ES-I3 (cell line): ENCODE measurements around the gene CYP19A1.

ENCODE experiments used
- H3K36me3 ChIP-seq: 2 replicates; pipeline ENCODE4 v1.6.1; 2013; ENCODE audit warnings: mild to moderate bottlenecking, low read length, control low read depth, moderate library complexity; ENCODE audit not compliant: insufficient read depth
- H3K4me1 ChIP-seq: 2 replicates; pipeline ENCODE4 v1.6.1; 2013; ENCODE audit warnings: mild to moderate bottlenecking, control low read depth, low read length; ENCODE audit not compliant: insufficient read depth
- H3K9ac ChIP-seq: 2 replicates; pipeline ENCODE4 v1.6.1; 2013; ENCODE audit warnings: low read depth, mild to moderate bottlenecking, low read length, moderate library complexity
- H3K9me3 ChIP-seq: 2 replicates; pipeline ENCODE4 v1.6.1; 2013; ENCODE audit warnings: mild to moderate bottlenecking, low read length, moderate library complexity; ENCODE audit not compliant: control insufficient read depth, insufficient read depth

Gene CYP19A1

DNA sequence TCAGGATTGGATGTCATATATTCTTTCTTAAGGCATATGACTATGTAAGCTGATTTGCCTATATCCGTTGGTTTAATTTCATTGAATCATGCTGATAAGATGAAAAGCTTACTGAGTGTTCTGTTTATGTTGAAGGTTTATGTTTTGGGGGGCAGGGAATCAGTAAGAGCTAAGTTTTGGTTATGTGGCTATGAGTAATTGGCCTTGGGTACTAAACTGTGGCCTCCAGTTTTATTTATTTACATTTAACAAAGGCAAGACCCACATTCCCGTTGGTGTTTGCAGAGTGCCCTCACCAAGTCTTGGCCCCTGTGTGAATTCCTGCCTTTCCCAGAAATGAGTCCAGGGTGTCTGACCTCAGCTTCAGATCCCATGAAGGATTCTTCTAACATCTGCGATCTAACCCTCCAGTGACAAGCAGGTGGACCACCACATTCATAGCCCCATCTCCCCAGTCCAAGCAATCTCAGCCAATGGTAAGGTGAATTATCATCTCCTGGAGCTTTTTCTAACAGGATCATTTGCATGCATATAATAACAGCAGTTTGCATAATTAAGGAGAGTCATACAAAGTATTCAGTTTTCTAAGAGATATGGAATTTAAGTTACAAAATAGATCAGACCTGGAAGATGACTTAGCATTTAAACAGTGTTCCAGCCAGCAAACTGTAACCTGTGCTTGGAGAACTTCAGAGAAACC, 30.5 kb upstream of the CYP19A1 start:
- Histone ChIP-seq H3K9ac (no peak overlapping the region), H3K4me1 (no peaks in the 10 kb centered on the region; the same call in 1 of the 2 replicates), H3K9me3 (no peaks in the 10 kb centered on the region), H3K36me3 (no peaks in the 10 kb centered on the region)

DNA sequence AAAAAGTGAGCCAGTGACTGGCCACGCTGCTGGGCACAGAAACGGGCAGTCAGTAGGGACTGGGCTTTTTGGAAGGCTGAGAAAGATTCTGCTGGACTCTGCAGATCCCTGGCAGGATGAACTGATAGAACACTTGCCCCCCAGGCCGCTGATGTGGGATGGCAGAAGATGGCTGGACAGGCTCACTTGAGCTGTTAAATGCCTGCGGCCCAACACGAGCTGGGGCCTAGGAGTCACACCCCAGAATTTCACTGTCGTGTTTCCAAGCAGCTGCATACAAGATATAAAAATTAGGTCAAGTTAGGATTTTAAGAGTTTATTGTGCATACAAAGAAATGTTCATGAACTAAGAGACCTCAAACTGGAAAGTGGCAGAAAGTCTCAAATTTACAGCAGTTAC, 29.9 kb upstream of the CYP19A1 start:
- Histone ChIP-seq H3K36me3 (no peaks in the 10 kb centered on the region), H3K9ac (no peak overlapping the region), H3K4me1 (no peaks in the 10 kb centered on the region; the same call in 1 of the 2 replicates), H3K9me3 (no peaks in the 10 kb centered on the region)

DNA sequence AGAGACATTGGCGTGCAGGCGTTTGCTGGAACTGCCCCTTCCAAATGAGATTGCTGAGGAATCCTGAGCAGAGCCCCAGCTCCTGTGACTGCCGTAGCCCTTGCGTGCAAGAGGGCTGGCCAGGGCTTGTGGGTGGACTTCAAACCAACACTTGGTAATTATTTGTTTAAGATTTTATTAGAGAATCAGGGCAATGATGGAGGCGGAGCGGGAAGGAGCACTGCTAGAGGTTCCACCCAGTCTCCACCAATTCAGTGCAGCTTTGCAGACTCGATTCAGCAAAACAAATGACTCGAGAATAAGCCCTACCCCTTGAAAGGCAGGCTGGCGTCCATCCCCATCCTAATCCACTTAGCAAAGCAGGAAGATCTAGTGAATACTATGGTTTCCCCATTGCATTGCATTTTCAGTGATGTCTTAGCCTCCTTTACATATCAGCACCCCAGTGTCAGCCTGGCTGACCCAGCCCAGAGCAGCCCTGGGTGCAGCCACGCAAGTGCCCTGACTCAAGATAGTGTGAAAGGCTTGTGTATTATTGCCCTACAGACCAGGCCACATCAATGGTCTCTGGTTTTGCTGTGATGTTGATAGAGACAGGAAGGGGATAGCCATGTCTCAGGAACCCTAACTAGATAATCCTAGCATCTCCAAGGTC, 29.1 kb upstream of the CYP19A1 start:
- Histone ChIP-seq H3K9me3 (no peaks in the 10 kb centered on the region), H3K36me3 (no peaks in the 10 kb centered on the region), H3K4me1 (no peaks in the 10 kb centered on the region; the same call in 1 of the 2 replicates), H3K9ac (no peak overlapping the region)

DNA sequence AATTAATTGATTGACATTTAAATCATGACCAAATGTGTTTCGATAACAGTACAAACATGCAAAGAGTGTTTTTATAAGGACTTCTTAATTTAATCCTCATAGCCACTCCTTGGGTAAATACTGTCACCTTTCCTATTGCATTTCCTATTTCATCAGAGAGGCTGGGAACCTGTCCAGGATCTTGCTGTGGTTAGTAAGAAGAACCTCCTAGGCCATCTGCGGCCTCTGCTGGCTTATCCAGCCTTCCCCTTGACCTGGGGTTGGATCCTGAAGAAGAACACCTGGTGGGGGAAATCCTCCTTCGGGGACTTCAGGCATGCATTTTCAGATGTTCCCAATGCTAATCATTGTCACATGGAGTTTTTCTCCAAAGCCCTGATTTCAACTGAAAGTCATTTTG, 28.5 kb upstream of the CYP19A1 start:
- no peaks in the 10 kb centered on the region for H3K36me3 ChIP-seq
- no peaks in the 10 kb centered on the region; the same call in 1 of the 2 replicates for H3K4me1 ChIP-seq
- H3K9me3 ChIP-seq = no peaks in the 10 kb centered on the region
- H3K9ac ChIP-seq = no peak overlapping the region

DNA sequence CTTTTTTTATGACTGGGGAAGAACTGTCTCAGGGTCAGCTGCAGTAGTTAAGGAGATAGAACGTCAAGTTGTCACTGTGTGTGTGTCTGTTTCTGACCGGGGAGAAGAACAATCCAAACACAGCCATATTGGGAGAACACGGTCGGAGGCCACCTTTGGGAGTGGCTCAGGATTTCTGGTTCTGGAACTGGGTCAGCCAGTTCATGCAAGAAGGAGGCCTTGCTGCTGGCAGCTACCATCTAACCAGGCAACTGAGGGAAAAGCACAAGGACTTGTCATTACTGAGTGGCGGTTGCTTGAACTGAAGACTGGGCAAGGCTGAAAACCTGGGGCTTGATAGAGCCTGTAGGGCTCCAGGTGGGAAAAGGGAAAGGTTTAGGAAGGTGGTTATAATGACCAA, 27.7 kb upstream of the CYP19A1 start:
- Histone ChIP-seq H3K36me3 (no peaks in the 10 kb centered on the region), H3K4me1 (no peaks in the 10 kb centered on the region; the same call in 1 of the 2 replicates), H3K9ac (no peak overlapping the region), H3K9me3 (no peaks in the 10 kb centered on the region)

DNA sequence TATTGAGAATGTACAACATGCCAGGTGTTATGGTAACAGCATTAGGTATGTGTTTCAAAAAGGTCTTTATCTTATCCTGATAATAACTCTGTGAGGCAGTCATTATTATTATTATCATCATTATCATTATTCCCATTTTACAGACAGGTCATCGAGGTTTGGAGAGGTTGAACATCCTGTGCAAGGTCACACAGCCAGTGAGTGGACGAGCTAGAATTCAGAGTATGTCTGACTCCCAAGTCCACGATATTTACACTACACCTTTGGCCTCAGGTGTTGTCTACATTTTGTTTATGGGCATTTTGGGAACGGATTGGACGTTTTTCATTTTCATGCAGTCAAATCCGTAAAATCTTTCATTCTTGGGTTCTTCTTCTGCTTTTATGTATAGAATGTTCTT, 27.0 kb upstream of the CYP19A1 start:
- H3K36me3 ChIP-seq = no peaks in the 10 kb centered on the region
- H3K9ac ChIP-seq = no peak overlapping the region
- H3K4me1 ChIP-seq = no peaks in the 10 kb centered on the region; the same call in 1 of the 2 replicates
- H3K9me3 ChIP-seq = no peaks in the 10 kb centered on the region

DNA sequence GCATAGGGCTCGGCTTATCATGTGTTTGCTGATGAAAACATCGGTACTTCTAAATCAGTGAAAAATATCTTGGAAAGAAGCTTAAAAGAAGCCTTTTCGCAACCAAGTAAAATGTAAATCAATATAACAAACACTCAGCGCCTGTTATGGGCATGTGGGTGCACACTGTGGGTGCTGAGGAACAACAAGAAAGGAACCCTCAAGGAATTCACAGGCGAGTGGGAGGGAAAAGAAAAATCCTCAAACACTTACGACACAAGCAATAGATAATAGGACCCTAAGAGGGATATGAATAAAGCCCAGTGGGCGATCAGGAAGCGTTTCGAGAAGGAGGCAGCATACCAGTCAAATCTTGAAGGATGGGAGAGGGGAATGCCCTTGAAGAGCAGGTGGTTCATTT, 25.0 kb upstream of the CYP19A1 start:
- no peaks in the 10 kb centered on the region for H3K9me3 ChIP-seq
- H3K4me1 ChIP-seq = no peaks in the 10 kb centered on the region; the same call in 1 of the 2 replicates
- H3K9ac ChIP-seq = no peak overlapping the region
- H3K36me3 ChIP-seq = no peaks in the 10 kb centered on the region

DNA sequence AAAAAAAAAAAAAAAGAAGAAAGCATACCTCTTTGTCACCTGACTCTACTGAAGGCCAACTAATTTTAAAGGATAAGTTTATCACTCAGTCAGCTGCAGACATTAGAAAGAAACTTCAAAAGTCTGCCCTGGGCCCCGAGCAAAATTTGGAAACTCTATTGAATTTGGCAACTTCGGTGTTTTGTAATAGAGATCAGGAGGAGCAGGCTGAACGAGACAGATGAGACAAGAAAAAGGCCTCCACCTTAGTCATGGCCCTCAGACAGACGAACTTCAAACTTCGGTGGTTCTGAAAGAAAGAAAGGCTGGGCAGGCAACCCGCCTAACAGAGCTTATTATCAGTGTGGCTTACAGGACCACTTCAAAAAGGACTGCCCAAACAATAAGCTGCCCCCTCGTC, 21.6 kb upstream of the CYP19A1 start:
- no peak overlapping the region for H3K9ac ChIP-seq
- no peaks in the 10 kb centered on the region for H3K36me3 ChIP-seq
- H3K4me1 ChIP-seq = no peaks in the 10 kb centered on the region; the same call in 1 of the 2 replicates
- H3K9me3 ChIP-seq = no peaks in the 10 kb centered on the region

DNA sequence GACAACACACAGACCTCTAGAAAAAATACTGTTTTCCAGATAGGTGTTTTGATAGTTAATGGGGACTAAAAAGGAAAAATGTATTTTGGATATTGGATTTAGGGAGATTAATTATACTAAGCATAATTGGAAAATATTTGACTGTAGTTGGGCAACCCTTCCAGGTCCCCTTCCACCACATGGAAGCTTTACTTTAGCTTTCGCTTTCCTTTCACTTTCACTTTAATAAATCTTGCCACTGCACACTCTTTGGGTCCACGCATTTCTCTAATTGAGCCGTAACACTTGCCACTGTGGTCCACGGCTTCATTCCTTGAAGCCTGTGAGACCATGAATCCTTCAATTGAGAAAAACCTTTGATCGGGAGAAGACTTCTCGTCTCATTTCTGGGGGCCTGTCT, 18.6 kb upstream of the CYP19A1 start:
- Histone ChIP-seq H3K9me3 (no peaks in the 10 kb centered on the region), H3K36me3 (no peaks in the 10 kb centered on the region), H3K9ac (no peak overlapping the region), H3K4me1 (no peaks in the 10 kb centered on the region)

DNA sequence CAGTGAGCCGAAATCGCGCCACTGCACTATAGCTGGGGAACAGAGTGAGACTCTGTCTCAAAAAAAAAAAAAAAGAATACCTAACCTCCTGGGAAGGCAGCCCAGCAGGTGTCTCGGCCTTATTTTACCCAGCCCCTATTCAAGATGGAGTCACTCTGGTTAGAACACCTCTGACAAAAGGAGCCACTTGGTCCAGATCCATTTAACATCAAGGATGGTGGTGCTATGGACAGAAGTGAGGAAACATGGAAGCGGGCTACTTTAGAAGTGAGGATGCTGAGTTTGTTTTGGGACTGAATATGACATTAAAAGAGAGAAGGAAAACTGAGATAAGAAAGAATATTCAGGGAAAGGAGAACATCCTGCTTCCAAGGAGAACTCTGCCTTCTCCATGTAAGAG, 17.8 kb upstream of the CYP19A1 start:
- Histone ChIP-seq H3K4me1 (no peaks in the 10 kb centered on the region), H3K9ac (no peak overlapping the region), H3K9me3 (no peaks in the 10 kb centered on the region), H3K36me3 (no peaks in the 10 kb centered on the region)

DNA sequence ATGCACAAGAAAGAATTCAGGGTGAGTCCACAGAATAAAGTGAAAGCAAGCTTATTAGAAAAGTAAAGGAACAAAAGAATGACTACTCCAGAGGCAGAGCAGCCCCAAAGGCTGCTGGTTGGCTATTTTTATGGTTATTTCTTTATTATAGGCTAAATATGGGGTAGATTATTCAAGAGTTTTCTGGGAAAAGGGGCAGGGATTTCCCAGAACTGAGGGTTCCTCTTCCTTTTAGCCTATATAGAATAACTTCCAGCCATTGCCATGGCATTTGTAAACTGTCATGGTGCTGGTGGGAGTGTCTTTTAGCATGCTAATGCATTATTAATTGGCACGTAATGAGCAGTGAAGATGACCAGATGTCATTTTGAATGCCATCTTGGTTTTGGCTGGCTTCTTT, 16.7 kb upstream of the CYP19A1 start:
- Histone ChIP-seq H3K4me1 (no peaks in the 10 kb centered on the region), H3K9me3 (no peaks in the 10 kb centered on the region), H3K36me3 (no peaks in the 10 kb centered on the region), H3K9ac (no peak overlapping the region)

DNA sequence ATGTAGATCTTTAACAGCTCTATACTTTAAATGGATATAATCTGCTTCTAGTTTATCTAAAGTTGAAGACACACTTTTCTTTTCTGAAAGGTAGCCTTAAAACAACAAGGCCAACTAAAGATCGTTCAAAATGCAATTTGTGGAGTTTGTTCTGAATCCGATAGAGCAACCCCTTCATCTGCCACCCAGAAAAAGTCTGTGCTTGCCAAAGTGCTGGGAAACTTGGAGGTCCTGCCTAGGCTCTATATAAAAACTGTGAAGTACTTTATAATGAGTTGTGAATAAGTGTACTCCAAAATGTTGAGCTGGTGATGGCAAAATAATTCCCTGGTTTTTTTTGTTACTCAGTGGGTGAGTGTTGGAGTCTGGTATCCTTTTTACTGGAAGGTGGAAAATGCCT, 15.6 kb upstream of the CYP19A1 start:
- Histone ChIP-seq H3K9me3 (no peaks in the 10 kb centered on the region), H3K9ac (no peak overlapping the region), H3K4me1 (no peaks in the 10 kb centered on the region), H3K36me3 (no peaks in the 10 kb centered on the region)

DNA sequence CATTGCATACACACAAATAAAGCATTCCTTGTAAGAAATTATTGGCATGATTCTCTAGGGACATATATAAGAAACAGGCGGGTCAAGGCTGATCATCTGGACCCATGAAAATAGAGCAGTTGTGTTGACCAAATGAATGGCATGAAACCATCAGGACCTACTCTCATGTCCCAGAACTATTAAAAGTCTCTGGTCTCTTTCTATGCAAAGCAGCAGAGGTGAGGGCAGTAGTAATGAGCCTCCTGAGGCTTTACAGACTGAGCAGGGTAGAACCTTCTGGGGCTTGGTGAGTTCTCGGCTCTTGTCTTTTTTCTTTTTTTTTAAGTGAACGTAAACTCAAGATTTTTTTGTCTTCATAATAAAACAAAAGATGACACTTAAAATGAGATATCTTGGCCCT, 12.3 kb upstream of the CYP19A1 start:
- no peaks in the 10 kb centered on the region for H3K36me3 ChIP-seq
- H3K9me3 ChIP-seq = no peaks in the 10 kb centered on the region
- no peak overlapping the region for H3K9ac ChIP-seq
- no peaks in the 10 kb centered on the region for H3K4me1 ChIP-seq

DNA sequence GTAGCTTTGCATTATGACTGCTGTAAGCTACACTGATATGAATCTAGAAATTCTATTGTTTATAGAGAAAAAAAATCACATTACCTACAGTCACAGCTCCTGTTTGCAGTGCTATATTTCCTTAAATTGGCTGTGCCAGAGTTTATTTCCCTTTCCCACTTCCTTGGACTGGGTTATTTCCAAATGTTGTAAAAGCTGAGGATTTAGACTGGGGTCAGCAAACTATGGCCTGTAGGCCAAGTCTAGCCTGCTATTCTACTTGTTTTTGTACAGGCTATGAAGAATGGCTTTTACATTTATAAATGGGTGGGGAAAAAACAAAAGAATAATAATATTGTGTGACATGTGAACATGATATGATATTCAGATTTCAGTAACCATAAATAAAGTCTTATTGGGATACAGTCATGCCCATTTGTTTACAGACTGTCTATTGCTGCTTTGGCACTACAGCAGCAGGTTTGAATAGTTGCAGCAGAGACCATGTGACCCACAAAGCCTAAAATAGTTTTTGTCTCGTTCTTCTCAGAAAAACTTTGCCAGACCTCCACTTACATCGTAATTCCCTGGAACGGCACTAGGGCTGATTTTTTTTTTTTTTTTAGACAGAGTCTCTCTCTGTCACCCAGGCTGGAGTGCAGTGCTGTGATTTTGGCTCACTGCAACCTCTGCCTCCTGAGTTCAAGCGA, 10.9 kb upstream of the CYP19A1 start:
- Histone ChIP-seq H3K9ac (no peak overlapping the region), H3K36me3 (no peaks in the 10 kb centered on the region), H3K4me1 (no peaks in the 10 kb centered on the region), H3K9me3 (no peaks in the 10 kb centered on the region)

DNA sequence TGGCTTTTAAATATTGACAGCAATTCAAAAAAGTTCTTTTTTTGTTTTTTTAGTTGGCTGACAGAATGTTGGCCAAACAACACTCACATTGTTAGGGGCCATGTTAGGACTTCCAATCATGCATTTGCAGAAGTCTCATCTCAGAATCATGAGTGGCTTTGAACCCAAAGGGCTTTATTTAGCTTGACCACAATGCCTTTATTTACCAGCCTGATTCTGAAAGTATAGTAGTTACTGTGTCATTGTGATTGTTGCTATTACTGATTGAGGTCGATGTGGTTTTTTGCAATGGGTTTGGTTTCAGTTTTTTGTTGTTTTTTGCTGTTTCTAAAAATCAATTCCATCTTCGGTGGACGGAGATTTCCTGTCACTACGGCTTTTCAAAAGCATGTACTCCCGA, 10.3 kb upstream of the CYP19A1 start:
- Histone ChIP-seq H3K9me3 (no peaks in the 10 kb centered on the region), H3K36me3 (no peaks in the 10 kb centered on the region), H3K4me1 (no peaks in the 10 kb centered on the region), H3K9ac (no peak overlapping the region)
